Kidney (tissue), 14 donors: ENCODE results near the gene MTMR4. TPM values are rescaled to one million over a fixed set of nuclear protein-coding genes. Genes with fewer than 3 reads are reported as not detected.

Experiments
- DNase-seq, 5 donors: peaks; one replicate each; pipeline ENCODE4 v3.0.0-alpha.2; 2013 to 2020
- FAIRE-seq: peaks from 2 replicates; lab custom pipeline; 2012; peaks lifted over from hg19 to GRCh38; lab: Jason Lieb, UNC
- H3K27ac ChIP-seq, 2 donors: one replicate each; pipeline ENCODE4 v1.7.0; 2013; ENCODE audit warnings: low read depth in 2 of 2, low read length in 2 of 2, inconsistent platforms in 1 of 2
- H3K27me3 ChIP-seq: one replicate; pipeline ENCODE4 v1.7.1; 2013; ENCODE audit warnings: low read length, inconsistent platforms; ENCODE audit not compliant: control insufficient read depth, insufficient read depth
- H3K36me3 ChIP-seq, 3 donors: one replicate each; pipeline versions ENCODE4 v1.7.0 to v1.7.1; 2013; ENCODE audit warnings: low read length in 3 of 3, control low read depth in 1 of 3, inconsistent platforms in 1 of 3; ENCODE audit not compliant: insufficient read depth in 3 of 3, control insufficient read depth in 2 of 3
- H3K4me1 ChIP-seq, 3 donors: one replicate each; pipeline versions ENCODE4 v1.7.0 to v1.7.1; 2013; ENCODE audit warnings: low read length in 3 of 3, inconsistent platforms in 1 of 3, low read depth in 1 of 3; ENCODE audit not compliant: control insufficient read depth in 2 of 3, insufficient read depth in 2 of 3
- H3K4me3 ChIP-seq, 3 donors: one replicate each; pipeline versions ENCODE4 v1.7.0 to v1.8.1; 2013; ENCODE audit warnings: low read length in 3 of 3, control low read depth in 1 of 3, inconsistent platforms in 1 of 3
- H3K9ac ChIP-seq, 3 donors: one replicate each; pipeline versions ENCODE4 v1.7.0 to v1.7.1; 2013; ENCODE audit warnings: low read length in 3 of 3, control low read depth in 1 of 3, inconsistent platforms in 1 of 3
- H3K9me3 ChIP-seq, 3 donors: one replicate each; pipeline versions ENCODE4 v1.7.0 to v1.7.1; 2013; ENCODE audit warnings: low read length in 3 of 3, control low read depth in 1 of 3, inconsistent platforms in 1 of 3; ENCODE audit not compliant: control insufficient read depth in 2 of 3, insufficient read depth in 1 of 3
- CTCF ChIP-seq: IDR thresholded peaks from 3 replicates; pipeline ENCODE4 v1.5.1; 2012; ENCODE audit warnings: mild to moderate bottlenecking, moderate library complexity, borderline replicate concordance; ENCODE audit not compliant: insufficient read depth; ENCODE audit errors: extremely low read depth
- intact Hi-C: fragments of 100-400 bp; cut with DNase I; formaldehyde crosslinking; loops from one replicate; pipeline ENCODE4 v1.11.1; 2022
- polyA plus RNA-seq: library from polyadenylated mRNA; stranded (reverse); fragments of 350-450 nt; fragmentation: Illumina TruSeq; extraction: RNeasy Lipid Tissue Mini Kit (QIAGEN cat#74804); gene quantifications from one replicate; pipeline ENCODE4 v1.2.3, GENCODE V29; 2014; ENCODE audit warnings: low read depth, low replicate concordance; ENCODE audit not compliant: insufficient read depth
- total RNA-seq: library from RNA; stranded (reverse); fragmentation: NEBNext Ultra II Directional; extraction: Animal tissue kit (Norgen Biotek cat#: 25700); gene quantifications from one replicate; pipeline ENCODE4 v1.2.1, GENCODE V29; 2021
- donor health status: control.
- donor health status: control.
- donor health status: control.
- donor health status: control.
- donor health status: control.
- donor health status: DM: yes; HTN: yes; CAD: no.
- donor health status: Normal renal cell carcinoma (clear cell type).

Gene MTMR4
- total and polyA plus RNA-seq, 2 donors from 2014 or later: 13.3 to 42.9 TPM

DNA sequence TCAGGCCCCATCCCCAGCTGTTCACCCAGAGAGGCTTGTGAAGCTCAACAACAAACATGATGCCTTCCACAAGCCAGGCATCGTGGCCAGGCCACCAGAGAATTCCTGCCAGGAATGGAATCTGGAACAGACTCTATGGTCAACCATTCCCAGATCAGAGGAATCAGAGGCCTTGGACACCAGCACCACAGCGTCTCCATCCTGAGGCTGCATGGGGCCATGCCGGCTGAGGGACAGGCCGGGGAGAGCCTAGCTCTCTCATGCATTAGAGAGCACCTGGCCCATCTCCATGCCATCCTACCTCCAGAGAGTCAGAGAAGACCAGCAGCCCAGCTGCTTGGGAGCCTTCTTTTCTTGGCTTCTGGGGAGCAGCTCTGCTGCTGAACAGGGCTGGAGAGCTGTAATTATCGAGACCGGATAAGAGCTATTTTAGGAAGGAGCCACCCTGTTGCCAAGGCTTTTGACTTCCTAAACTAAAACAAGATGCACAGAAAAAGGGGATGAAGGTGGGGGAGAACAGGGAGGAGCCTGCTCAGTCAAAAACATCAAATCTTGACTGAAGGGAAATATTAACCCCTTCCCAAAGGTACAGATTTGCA lies 24.5 kb upstream of the MTMR4 start:
- DNase-seq: peak in 1 of 5 donors; percentile 24
- Histone ChIP-seq H3K27ac (no peak overlapping the region), H3K27me3 (no peaks in the 10 kb centered on the region), H3K4me3 (no peak overlapping the region), H3K36me3 (no peaks in the 10 kb centered on the region), H3K9ac (no peak overlapping the region), H3K4me1 (no peaks in the 10 kb centered on the region), H3K9me3 (no peaks in the 10 kb centered on the region)
- intact Hi-C loops: no loop called here
- FAIRE-seq: no peak
- no peak for TF ChIP-seq CTCF

DNA sequence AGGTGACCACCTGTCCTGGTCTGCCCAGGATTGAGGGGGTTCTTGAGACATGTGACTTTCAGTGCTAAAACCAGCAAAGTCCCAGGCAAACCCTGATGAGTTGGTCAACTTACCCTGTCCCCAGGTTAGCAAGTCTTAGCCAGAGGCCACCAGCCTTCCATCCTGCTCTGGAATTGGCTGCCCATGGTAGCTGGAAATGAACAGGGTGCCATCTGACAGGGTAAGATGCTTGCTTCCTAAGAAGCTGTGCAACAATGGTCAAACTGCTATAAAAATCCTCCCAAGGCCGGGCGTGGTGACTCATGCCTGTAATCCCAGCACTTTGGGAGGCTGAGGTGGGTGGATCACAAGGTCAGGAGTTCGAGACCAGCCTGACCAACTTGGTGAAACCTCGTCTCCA lies 22.8 kb upstream of the MTMR4 start:
- FAIRE-seq (no peak), DNase-seq (peak in 1 of 5 donors; percentile 28)
- Histone ChIP-seq H3K36me3 (no peaks in the 10 kb centered on the region), H3K9me3 (no peaks in the 10 kb centered on the region), H3K4me1 (peaks cover 0 to 7% (median 0%) of the 10 kb centered on the region in 3 donors), H3K9ac (no peak overlapping the region), H3K27me3 (no peaks in the 10 kb centered on the region), H3K27ac (no peak overlapping the region), H3K4me3 (no peak overlapping the region)
- intact Hi-C loops: no loop called here
- no peak for TF ChIP-seq CTCF

GRCh38 chr17:58536542-58536941 lies 22.1 kb upstream of the MTMR4 start:
- no peak overlapping the region for H3K4me3 ChIP-seq
- TF ChIP-seq CTCF: no peak
- no peaks in the 10 kb centered on the region for H3K36me3 ChIP-seq
- no peak overlapping the region for H3K9ac ChIP-seq
- no peaks in the 10 kb centered on the region for H3K27me3 ChIP-seq
- intact Hi-C loops: no loop called here
- no peak for FAIRE-seq
- H3K4me1 ChIP-seq: peaks cover 0 to 9% (median 0%) of the 10 kb centered on the region in 3 donors
- no peak overlapping the region for H3K27ac ChIP-seq
- DNase-seq: no peak
- H3K9me3 ChIP-seq: no peaks in the 10 kb centered on the region

- H3K27ac ChIP-seq: no peak overlapping the region
- no peak overlapping the region for H3K4me3 ChIP-seq
- FAIRE-seq (no peak), DNase-seq (no peak)
- H3K36me3 ChIP-seq: no peaks in the 10 kb centered on the region
- no peak overlapping the region for H3K9ac ChIP-seq
- H3K4me1 ChIP-seq: peaks cover 0 to 14% (median 0%) of the 10 kb centered on the region in 3 donors
- intact Hi-C loops: no loop called here
- no peaks in the 10 kb centered on the region for H3K27me3 ChIP-seq
- TF ChIP-seq CTCF: no peak
- H3K9me3 ChIP-seq: no peaks in the 10 kb centered on the region
Measured at GRCh38 chr17:58535431-58535830, 21.0 kb upstream of the MTMR4 start.
